PC-9 (cell line): Measurements from ENCODE around the gene PXDN. TPM values are rescaled to one million over a fixed set of nuclear protein-coding genes. Genes with fewer than 3 reads are reported as not detected.

Source experiments
- BruUV-seq: library from RNA; stranded (reverse); fragments of 400-500 nt; replicated peaks from 2 replicates; lab custom pipeline; 2021; lab: Mats Ljungman, UMichigan
- CTCF ChIA-PET: fragments of 300-600 bp; sonication (Branson Sonifier 250); formaldehyde crosslinking; loops from one replicate; lab custom pipeline; 2022; ENCODE audit warnings: antibody characterized with exemption; lab: Charles Lee
- POLR2A ChIA-PET: fragments of 300-600 bp; sonication (Branson Sonifier 250); formaldehyde crosslinking; loops from one replicate; lab custom pipeline; 2022; ENCODE audit warnings: antibody characterized with exemption; ENCODE audit not compliant: unreplicated experiment; lab: Charles Lee
- DNase-seq, 2 experiments: peaks; one replicate each; pipeline versions ENCODE4 v3.0.0 to v3.0.0-alpha.2; 2015 to 2022; ENCODE audit warnings: mixed read lengths in 1 of 2
- H2AFZ ChIP-seq: fragments of 200-600 bp; sonication (generic); 2 replicates; pipeline ENCODE4 v1.8.1; 2017; ENCODE audit warnings: antibody characterized with exemption
- H3F3A ChIP-seq: fragments of 200-600 bp; sonication (generic); 2 replicates; pipeline ENCODE4 v1.8.1; 2017; ENCODE audit warnings: antibody characterized with exemption, mild to moderate bottlenecking, low read depth; ENCODE audit not compliant: insufficient read depth
- H3K27ac ChIP-seq: fragments of 200-600 bp; sonication (generic); 2 replicates; pipeline ENCODE4 v1.6.1; 2016; ENCODE audit warnings: mixed run types
- H3K27me3 ChIP-seq: fragments of 200-600 bp; sonication (generic); 2 replicates; pipeline ENCODE4 v1.6.1; 2016; ENCODE audit warnings: low read depth, mixed run types; ENCODE audit not compliant: insufficient read depth
- H3K36me3 ChIP-seq: fragments of 200-600 bp; sonication (generic); 2 replicates; pipeline ENCODE4 v1.6.1; 2016; ENCODE audit warnings: low read depth, mixed run types
- H3K4me1 ChIP-seq: fragments of 200-600 bp; sonication (generic); replicated peaks from 2 replicates; pipeline ENCODE4 v1.6.1; 2016; ENCODE audit warnings: mixed run types; ENCODE audit not compliant: insufficient read depth
- H3K4me2 ChIP-seq: fragments of 200-600 bp; sonication (generic); 2 replicates; pipeline ENCODE4 v1.6.1; 2017; ENCODE audit warnings: mixed run types
- H3K4me3 ChIP-seq: fragments of 200-600 bp; sonication (generic); 2 replicates; pipeline ENCODE4 v1.6.1; 2016; ENCODE audit warnings: mixed run types
- H3K79me2 ChIP-seq: fragments of 200-600 bp; sonication (generic); 2 replicates; pipeline ENCODE4 v1.6.1; 2017; ENCODE audit warnings: low read depth, mixed run types
- H3K9me2 ChIP-seq: fragments of 200-600 bp; sonication (generic); 2 replicates; pipeline ENCODE4 v1.8.1; 2017; ENCODE audit warnings: mild to moderate bottlenecking; ENCODE audit not compliant: insufficient read depth
- H3K9me3 ChIP-seq: fragments of 200-600 bp; sonication (generic); 2 replicates; pipeline ENCODE4 v1.8.1; 2016; ENCODE audit warnings: low read depth; ENCODE audit not compliant: insufficient read depth
- H4K20me1 ChIP-seq: fragments of 200-600 bp; sonication (generic); 2 replicates; pipeline ENCODE4 v1.8.1; 2017; ENCODE audit not compliant: insufficient read depth
- EZH2 ChIP-seq: fragments of 200-600 bp; sonication (generic); IDR thresholded peaks from 2 replicates; pipeline ENCODE4 v1.8.0; 2017; ENCODE audit warnings: antibody characterized with exemption, low read depth
- intact Hi-C: fragments of 100-400 bp; cut with micrococcal nuclease; formaldehyde crosslinking; loops from one replicate; pipeline ENCODE4 v1.10.0; 2022; ENCODE audit not compliant: unreplicated experiment
- total RNA-seq: library from RNA; stranded (reverse); gene quantifications from 2 replicates; pipeline ENCODE4 v1.2.3, GENCODE V29; 2021
- TF ChIP-seq, protein P1 (sequence below): fragments of 200-600 bp; sonication (generic); conservative IDR thresholded peaks from 2 replicates; pipeline ENCODE4 v1.6.1; 2017; ENCODE audit warnings: mixed run types, antibody characterized with exemption, mild to moderate bottlenecking, moderate library complexity

The PXDN gene
- total RNA-seq, 1 experiment from 2014 or later = 91.1 TPM

DNA sequence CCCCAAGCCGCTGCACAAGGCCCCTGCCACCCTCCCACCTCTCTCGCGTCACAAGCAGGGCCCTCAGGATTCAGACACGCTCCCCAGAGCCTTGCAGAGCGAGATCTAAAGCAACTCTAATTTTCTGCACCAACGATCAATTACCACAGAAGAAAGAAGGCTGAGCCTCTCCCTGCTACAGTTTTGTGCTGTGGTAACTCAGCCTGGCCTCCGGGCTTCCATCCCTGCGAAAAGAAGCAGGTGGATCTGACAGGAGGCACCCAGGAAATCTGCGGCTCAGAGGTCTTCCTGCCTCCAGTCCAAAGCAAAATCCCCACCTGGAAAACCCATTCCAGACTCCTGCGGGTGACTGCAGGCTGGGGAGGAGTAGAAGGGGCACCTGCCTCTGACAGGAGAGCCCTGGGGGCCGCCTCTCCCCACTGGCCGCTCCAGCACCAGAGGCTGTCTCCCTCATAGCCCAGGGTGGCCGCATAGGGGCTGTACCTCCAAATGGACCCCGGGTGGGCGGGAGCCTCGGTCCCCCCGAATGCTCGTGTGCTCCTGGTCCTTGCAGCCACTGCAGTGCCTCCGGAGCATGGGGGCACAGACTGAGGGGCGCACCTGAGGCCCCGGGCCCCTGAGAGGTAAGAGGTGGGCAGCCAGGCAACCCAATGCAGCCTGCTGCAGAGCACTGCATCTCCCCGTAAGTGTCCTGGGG lies 31.0 kb downstream of the PXDN start:
- no peaks in the 10 kb centered on the region; the same call in 1 of the 2 replicates for H4K20me1 ChIP-seq
- intact Hi-C loops = no loop called here
- H3K4me2 ChIP-seq = no peak overlapping the region
- H3K79me2 ChIP-seq = peaks cover 35% of the 10 kb centered on the region
- H3F3A ChIP-seq = no peaks in the 10 kb centered on the region
- no peaks in the 10 kb centered on the region for H3K4me1 ChIP-seq
- no peak overlapping the region for H3K4me3 ChIP-seq
- H3K27me3 ChIP-seq = peaks cover 47% of the 10 kb centered on the region
- H3K36me3 ChIP-seq = no peaks in the 10 kb centered on the region
- ChIA-PET POLR2A (no interaction called here), CTCF (no interaction called here)
- no peak overlapping the region for H3K27ac ChIP-seq
- no peak for DNase-seq
- BruUV-seq = no TSS peak
- no peaks in the 10 kb centered on the region for H3K9me2 ChIP-seq
- TF ChIP-seq, protein P1, sequence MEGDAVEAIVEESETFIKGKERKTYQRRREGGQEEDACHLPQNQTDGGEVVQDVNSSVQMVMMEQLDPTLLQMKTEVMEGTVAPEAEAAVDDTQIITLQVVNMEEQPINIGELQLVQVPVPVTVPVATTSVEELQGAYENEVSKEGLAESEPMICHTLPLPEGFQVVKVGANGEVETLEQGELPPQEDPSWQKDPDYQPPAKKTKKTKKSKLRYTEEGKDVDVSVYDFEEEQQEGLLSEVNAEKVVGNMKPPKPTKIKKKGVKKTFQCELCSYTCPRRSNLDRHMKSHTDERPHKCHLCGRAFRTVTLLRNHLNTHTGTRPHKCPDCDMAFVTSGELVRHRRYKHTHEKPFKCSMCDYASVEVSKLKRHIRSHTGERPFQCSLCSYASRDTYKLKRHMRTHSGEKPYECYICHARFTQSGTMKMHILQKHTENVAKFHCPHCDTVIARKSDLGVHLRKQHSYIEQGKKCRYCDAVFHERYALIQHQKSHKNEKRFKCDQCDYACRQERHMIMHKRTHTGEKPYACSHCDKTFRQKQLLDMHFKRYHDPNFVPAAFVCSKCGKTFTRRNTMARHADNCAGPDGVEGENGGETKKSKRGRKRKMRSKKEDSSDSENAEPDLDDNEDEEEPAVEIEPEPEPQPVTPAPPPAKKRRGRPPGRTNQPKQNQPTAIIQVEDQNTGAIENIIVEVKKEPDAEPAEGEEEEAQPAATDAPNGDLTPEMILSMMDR = no peak
- TF ChIP-seq EZH2 = no peak
- no peaks in the 10 kb centered on the region for H3K9me3 ChIP-seq
- H2AFZ ChIP-seq = no peak overlapping the region

DNA sequence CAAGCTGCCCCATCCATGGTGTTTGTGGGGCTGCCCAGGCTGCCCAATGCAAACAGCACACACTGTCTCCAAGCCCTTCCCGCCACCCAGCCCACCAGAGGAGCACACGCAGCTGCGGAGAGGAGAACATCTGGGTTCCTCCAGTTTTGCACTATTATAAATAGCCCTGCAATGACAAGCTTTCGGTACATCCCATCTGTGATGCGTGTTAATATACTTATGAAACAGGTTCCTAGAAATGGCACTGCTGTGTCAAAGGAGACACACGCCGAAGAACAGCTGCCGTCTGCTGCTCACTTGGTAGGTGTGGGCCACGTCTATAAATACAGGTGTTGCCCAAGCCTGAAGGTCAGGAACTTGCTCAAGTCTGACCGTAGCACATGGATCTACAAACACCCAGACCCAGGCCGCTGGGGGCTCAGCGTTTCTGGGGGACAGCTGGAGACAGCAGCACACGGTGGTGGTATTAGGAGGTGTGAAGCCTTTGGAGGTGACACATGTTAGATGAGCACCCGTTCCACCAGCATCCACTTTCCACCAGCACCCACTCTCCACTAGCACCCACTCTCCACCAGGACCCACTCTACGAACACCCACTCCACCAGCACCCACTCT lies 34.3 kb downstream of the PXDN start:
- 0 out of 2 replicates have a peak, but pooled peaks cover 12% of the 10 kb centered on the region for H3K79me2 ChIP-seq
- no TSS peak for BruUV-seq

DNA sequence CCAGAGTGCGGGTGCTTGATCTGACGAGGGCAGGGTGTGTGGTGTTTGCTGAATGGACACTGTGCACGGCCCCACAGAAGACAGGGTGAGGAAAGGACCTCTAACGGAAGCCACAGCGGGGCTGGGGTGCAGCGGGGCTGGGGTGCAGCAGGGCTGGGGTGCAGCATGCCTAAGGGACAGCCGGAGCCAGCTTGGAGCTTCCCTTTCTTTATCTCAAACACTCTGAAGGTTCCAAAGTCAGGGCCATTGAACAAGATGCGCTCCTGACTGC lies 35.0 kb downstream of the PXDN start:
- CTCF ChIA-PET = interaction anchor here (0.6 kb wide), 1 partner anchor 568 kb away, joined by 8 read pairs; no protein-coding TSS in a partner anchor
- Histone ChIP-seq H3K4me2 (no peak overlapping the region), H4K20me1 (peaks cover 5% of the 10 kb centered on the region; the same call in 1 of the 2 replicates), H3K27ac (no peak overlapping the region), H3K36me3 (no peaks in the 10 kb centered on the region), H3K4me1 (no peaks in the 10 kb centered on the region), H3K4me3 (no peak overlapping the region), H3K9me2 (no peaks in the 10 kb centered on the region), H3K9me3 (no peaks in the 10 kb centered on the region), H3K79me2 (0 out of 2 replicates have a peak, but pooled peaks cover 12% of the 10 kb centered on the region), H3K27me3 (peaks cover 32% of the 10 kb centered on the region), H3F3A (no peaks in the 10 kb centered on the region), H2AFZ (no peak overlapping the region)
- intact Hi-C loops = no loop called here
- POLR2A ChIA-PET = no interaction called here
- TF ChIP-seq, protein P1 = no peak
- TF ChIP-seq EZH2 = no peak
- no TSS peak for BruUV-seq
- no peak for DNase-seq

More for the DNA sequence above, 34.3 kb downstream of the PXDN start:
- TF ChIP-seq EZH2 = no peak
- TF ChIP-seq, protein P1 = no peak
- ChIA-PET CTCF (no interaction called here), POLR2A (no interaction called here)
- H3K4me1 ChIP-seq = no peaks in the 10 kb centered on the region
- H3K36me3 ChIP-seq = no peaks in the 10 kb centered on the region
- no peaks in the 10 kb centered on the region for H3K9me3 ChIP-seq
- DNase-seq = no peak
- no peaks in the 10 kb centered on the region for H3K9me2 ChIP-seq
- H3K27ac ChIP-seq = no peak overlapping the region
- H3K4me3 ChIP-seq = no peak overlapping the region
- H3F3A ChIP-seq = no peaks in the 10 kb centered on the region
- intact Hi-C loops = no loop called here
- H2AFZ ChIP-seq = no peak overlapping the region
- peaks cover 40% of the 10 kb centered on the region for H3K27me3 ChIP-seq
- H3K4me2 ChIP-seq = no peak overlapping the region
- H4K20me1 ChIP-seq = peaks cover 5% of the 10 kb centered on the region; the same call in 1 of the 2 replicates
